ENCODE results near the gene FXYD3.
"Not testable (repeated sequence)": the region's sequence is repeated elsewhere in the genome, so short reads cannot be mapped to it uniquely, and the experiment has no call there.

Gene FXYD3

GRCh38 chr19:35125749-35126623 lies 10.4 kb downstream of the FXYD3 start:
- DNase-seq = no peak

- no peak for DNase-seq
Measured at GRCh38 chr19:35126624-35126959, 11.0 kb downstream of the FXYD3 start.

- no peak for DNase-seq
Measured at GRCh38 chr19:35127871-35128270, 12.2 kb downstream of the FXYD3 start.

- DNase-seq = no peak
Measured at GRCh38 chr19:35128398-35129057, 12.9 kb downstream of the FXYD3 start.

GRCh38 chr19:35129724-35130274 lies 14.2 kb downstream of the FXYD3 start:
- DNase-seq = not testable (repeated sequence)

- DNase-seq = no peak
Measured at GRCh38 chr19:35130761-35131720, 15.4 kb downstream of the FXYD3 start.

- no peak for DNase-seq
Measured at GRCh38 chr19:35132254-35132653, 16.6 kb downstream of the FXYD3 start.

GRCh38 chr19:35133826-35134225 lies 18.2 kb downstream of the FXYD3 start:
- DNase-seq = no peak

GRCh38 chr19:35134601-35135242 lies 19.1 kb downstream of the FXYD3 start, which contains the start of gene LGI4:
TSS of gene LGI4 (minus strand) at chr19:35135059. CDS start at chr19:35134680, 379 bp downstream.
- no peak for DNase-seq

- peak; percentile 66 for DNase-seq
Measured at GRCh38 chr19:35135389-35135909, 19.8 kb downstream of the FXYD3 start.

- DNase-seq = no peak
Measured at GRCh38 chr19:35136231-35136630, 20.6 kb downstream of the FXYD3 start.

- DNase-seq = no peak
Measured at GRCh38 chr19:35136977-35137702, 21.5 kb downstream of the FXYD3 start.

- no peak for DNase-seq
Measured at GRCh38 chr19:35138305-35138892, 22.8 kb downstream of the FXYD3 start, which contains the start of gene FXYD1. TSS of gene FXYD1 (plus strand) at chr19:35138824. CDS start at chr19:35140080, 1,256 bp downstream.

- no peak for DNase-seq
Measured at GRCh38 chr19:35140207-35140961, 24.8 kb downstream of the FXYD3 start.

- DNase-seq = peak; percentile 97
Measured at GRCh38 chr19:35140962-35141836, 25.6 kb downstream of the FXYD3 start.

GRCh38 chr19:35141837-35142605 lies 26.4 kb downstream of the FXYD3 start:
- no peak for DNase-seq

GRCh38 chr19:35142606-35143230 lies 27.1 kb downstream of the FXYD3 start:
- DNase-seq = peak; percentile 79

All from activated CD4-positive, alpha-beta T cell treated with anti-CD3 and anti-CD28 coated beads, Interleukin-2, amount 50 U/mL, for 1 hour (primary cell).